T-helper 17 cell (primary cell): ENCODE measurements around the gene KRT7. TPM values are rescaled to one million over a fixed set of nuclear protein-coding genes. Genes with fewer than 3 reads are reported as not detected.

Experiments
- ATAC-seq: fragments of 150-1000 bp; cut with Tn5 transposase; 2 replicates; pipeline ENCODE4 v1.10.0; 2021; ENCODE audit warnings: mild to moderate bottlenecking, moderate library complexity
- DNase-seq, 3 donors: peaks; one replicate each; pipeline versions ENCODE4 v3.0.0 to v3.0.0-alpha.2; 2020 to 2021
- H3K9me3 ChIP-seq: one replicate; pipeline ENCODE4 v1.7.0; 2013; ENCODE audit warnings: low read length, mild to moderate bottlenecking; ENCODE audit not compliant: control insufficient read depth, poor library complexity, severe bottlenecking
- H3K27ac Mint-ChIP-seq: one replicate; pipeline ENCODE4 v1.8.0; 2022; ENCODE audit warnings: mild to moderate bottlenecking, moderate library complexity, mixed read lengths
- H3K27me3 Mint-ChIP-seq: one replicate; pipeline ENCODE4 v1.8.0; 2022; ENCODE audit warnings: mixed read lengths
- H3K36me3 Mint-ChIP-seq: one replicate; pipeline ENCODE4 v1.8.0; 2022; ENCODE audit warnings: low read depth, mixed read lengths
- H3K4me1 Mint-ChIP-seq: one replicate; pipeline ENCODE4 v1.8.0; 2022; ENCODE audit warnings: mild to moderate bottlenecking, mixed read lengths
- H3K4me3 Mint-ChIP-seq: one replicate; pipeline ENCODE4 v1.8.0; 2022; ENCODE audit warnings: mild to moderate bottlenecking, moderate library complexity, mixed read lengths
- total RNA-seq, 4 donors: library from RNA in 2 of 4; stranded (reverse) in 2 of 4; gene quantifications; one replicate each; pipeline ENCODE4 v1.2.3 and lab custom pipeline; 2022 to 2026

KRT7 gene
- total RNA-seq, 2 donors from 2014 or later, result 0.70 TPM; not detected in 1

DNA sequence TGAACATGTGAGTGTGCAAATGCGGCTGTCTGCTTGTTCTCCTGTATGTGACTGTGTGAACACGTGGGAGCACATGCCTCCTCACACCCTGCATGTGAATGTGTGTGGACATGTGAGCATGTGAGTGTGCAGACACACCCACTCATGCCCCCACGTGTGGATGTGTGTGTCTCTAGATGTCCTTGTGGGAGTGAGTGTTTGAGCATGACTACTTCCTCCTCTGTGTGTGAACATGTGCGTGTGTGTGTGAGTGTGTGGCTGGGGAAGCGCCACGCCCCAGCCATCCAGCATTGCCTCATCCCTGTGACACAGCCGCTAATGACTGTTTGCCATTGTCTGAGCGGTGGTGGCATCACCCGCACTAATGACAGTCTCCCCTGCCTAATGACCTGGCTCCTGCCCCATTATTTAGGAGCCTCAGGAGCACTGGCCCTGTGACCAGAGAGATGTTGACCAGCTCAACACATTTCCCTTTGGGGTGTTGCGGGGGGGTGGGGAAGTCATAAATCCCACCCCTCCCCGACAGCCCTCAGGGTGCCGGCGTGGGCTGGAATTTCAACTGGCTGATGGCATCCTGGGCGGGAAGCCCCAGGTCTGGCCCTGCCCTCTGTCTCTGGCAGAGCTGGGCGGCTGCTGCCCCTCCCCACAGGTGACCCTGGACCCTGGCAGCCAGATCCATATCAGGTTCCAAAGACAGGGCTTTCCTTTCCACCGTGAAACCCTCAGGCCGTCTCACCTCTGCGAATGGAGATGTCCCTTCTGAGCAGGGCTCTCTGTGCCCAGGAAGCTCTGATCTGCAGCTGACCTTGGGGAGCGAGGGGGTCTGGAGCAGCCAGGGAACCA lies 29.7 kb upstream of the KRT7 start:
- Mint-ChIP-seq H3K4me3 (no peak overlapping the region), H3K27ac (peak overlapping the region; percentile 51), H3K27me3 (peaks cover 68% of the 10 kb centered on the region), H3K4me1 (peaks cover 14% of the 10 kb centered on the region), H3K36me3 (peaks cover 5% of the 10 kb centered on the region)
- DNase-seq, result no peak
- no peaks in the 10 kb centered on the region for H3K9me3 ChIP-seq
- peak; percentile 63 for ATAC-seq

DNA sequence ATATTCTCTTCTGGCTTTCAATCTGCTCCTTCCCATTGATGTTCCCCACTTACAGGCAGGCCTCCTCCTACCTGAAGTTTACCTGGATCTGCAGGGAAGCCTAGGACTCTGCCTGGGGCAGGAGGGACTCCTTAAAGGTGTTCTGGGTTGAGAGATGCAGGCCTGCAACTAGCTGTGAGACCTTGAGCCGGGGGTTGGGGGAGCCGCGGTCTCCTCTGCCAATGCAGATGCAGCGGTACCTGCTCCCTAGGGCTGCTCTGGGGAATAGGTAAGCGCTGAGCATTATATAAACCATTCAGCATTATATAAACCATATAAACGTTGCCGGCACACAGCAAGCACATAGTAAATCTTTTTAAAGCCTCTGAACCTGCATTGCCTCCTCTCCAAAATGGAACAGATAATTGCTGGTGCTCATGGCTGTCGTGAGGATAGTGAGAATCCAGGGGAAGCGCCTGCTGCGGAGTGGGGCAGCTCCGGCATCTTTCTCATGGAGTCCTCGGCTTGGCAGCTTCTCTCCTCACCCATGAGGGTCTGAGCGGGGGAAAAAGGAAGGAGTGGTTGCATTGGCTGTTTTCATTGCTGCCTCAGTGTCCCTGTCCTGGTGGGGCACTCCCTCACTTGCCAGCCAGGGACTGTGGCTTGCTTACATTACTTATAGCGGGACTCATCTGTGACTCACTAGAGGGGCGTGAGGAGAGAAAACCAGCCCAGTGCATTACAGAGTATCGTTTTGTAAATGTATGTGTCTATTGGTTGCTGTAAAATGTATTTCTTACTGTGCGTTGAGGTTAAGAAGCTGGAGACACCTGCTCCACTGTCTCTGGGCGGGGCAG lies 28.7 kb upstream of the KRT7 start:
- Mint-ChIP-seq H3K4me3 (no peak overlapping the region), H3K4me1 (peaks cover 12% of the 10 kb centered on the region), H3K36me3 (peaks cover 5% of the 10 kb centered on the region), H3K27me3 (peaks cover 71% of the 10 kb centered on the region), H3K27ac (no peak overlapping the region)
- no peak for DNase-seq
- ATAC-seq, result no peak
- no peaks in the 10 kb centered on the region for H3K9me3 ChIP-seq

DNA sequence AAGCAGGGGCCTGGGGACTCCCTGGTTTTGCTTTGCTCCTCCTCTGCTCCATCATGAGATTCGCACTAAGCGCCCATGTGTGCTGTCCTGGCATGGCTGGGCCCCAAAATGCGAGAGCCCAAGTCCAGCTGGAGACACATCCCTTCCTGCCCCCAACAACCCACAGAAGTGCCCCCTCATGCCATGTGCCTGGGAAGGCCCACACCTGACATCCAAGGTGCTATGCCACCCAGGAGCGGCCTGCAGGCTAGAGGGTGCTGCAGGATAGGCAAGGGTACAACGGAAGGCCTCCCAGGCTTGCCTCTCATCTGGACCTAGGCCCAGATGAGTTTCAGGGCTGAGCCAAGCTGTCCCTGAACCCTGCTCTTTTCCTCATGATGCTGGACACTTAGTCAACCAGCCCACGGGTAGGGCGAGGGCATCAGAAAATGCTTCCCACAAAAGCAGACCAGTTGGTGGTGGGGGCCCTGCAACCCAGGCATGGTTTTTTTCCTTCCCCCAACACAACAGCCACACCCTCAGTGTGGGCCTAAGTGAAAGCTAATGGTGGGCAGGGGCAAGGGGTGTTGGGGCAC lies 28.0 kb upstream of the KRT7 start:
- no peaks in the 10 kb centered on the region for H3K9me3 ChIP-seq
- Mint-ChIP-seq H3K4me3 (no peak overlapping the region), H3K4me1 (peaks cover 12% of the 10 kb centered on the region), H3K27ac (no peak overlapping the region), H3K36me3 (peaks cover 5% of the 10 kb centered on the region), H3K27me3 (peaks cover 74% of the 10 kb centered on the region)
- no peak for ATAC-seq
- DNase-seq, result no peak

DNA sequence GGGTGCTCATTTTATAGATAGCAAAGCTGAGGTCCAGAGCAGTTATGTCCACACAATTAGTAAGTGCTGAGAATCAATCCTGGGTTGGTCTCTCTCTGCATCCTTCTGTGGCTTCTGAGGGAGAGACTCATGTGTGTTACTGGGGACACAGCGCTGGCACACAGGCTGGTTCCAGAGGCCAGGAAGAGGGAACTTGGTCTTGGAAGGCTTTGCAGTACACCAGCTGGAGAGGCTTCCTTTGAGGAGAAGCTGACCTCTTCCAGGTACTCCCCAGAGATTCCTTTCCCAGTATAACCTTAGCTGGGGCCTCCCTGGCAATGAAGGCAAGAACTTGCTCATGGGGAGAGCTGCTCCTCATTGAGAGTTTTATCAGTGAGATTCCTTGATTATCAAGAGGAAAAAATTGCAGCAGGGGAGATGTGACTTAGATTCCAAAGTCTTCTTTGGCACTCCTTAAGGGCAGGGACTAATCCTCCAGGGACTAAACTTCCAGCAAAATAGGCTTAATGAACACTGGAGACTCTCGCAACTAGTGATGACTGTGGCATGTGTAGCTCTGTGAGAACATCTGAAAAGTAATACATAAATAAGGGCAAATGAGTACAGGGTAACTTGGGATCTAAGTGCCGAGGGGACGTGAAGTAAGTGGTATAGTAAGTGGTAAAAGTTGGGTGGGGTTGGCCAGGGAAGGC lies 27.3 kb upstream of the KRT7 start:
- Mint-ChIP-seq H3K27me3 (peaks cover 71% of the 10 kb centered on the region), H3K36me3 (peaks cover 5% of the 10 kb centered on the region), H3K4me1 (peaks cover 12% of the 10 kb centered on the region), H3K27ac (no peak overlapping the region), H3K4me3 (no peak overlapping the region)
- no peaks in the 10 kb centered on the region for H3K9me3 ChIP-seq
- DNase-seq (no peak), ATAC-seq (no peak)

GRCh38 chr12:52206304-52207040 lies 26.6 kb upstream of the KRT7 start:
- no peak overlapping the region for H3K27ac Mint-ChIP-seq
- no peak for DNase-seq
- H3K4me3 Mint-ChIP-seq, result no peak overlapping the region
- ATAC-seq, result no peak
- H3K36me3 Mint-ChIP-seq, result peaks cover 4% of the 10 kb centered on the region
- peaks cover 12% of the 10 kb centered on the region for H3K4me1 Mint-ChIP-seq
- peaks cover 71% of the 10 kb centered on the region for H3K27me3 Mint-ChIP-seq
- H3K9me3 ChIP-seq, result no peaks in the 10 kb centered on the region

GRCh38 chr12:52207106-52207505 lies 25.9 kb upstream of the KRT7 start:
- ATAC-seq, result no peak
- H3K4me3 Mint-ChIP-seq, result no peak overlapping the region
- no peak overlapping the region for H3K27ac Mint-ChIP-seq
- H3K36me3 Mint-ChIP-seq, result peaks cover 3% of the 10 kb centered on the region
- H3K4me1 Mint-ChIP-seq, result peaks cover 12% of the 10 kb centered on the region
- no peaks in the 10 kb centered on the region for H3K9me3 ChIP-seq
- H3K27me3 Mint-ChIP-seq, result peaks cover 67% of the 10 kb centered on the region
- DNase-seq, result no peak

GRCh38 chr12:52207895-52208294 lies 25.1 kb upstream of the KRT7 start:
- Mint-ChIP-seq H3K4me1 (peaks cover 8% of the 10 kb centered on the region), H3K36me3 (peaks cover 2% of the 10 kb centered on the region), H3K27ac (no peak overlapping the region), H3K4me3 (no peak overlapping the region), H3K27me3 (peaks cover 64% of the 10 kb centered on the region)
- DNase-seq (no peak), ATAC-seq (no peak)
- H3K9me3 ChIP-seq, result no peaks in the 10 kb centered on the region

- ATAC-seq (no peak), DNase-seq (no peak)
- H3K27me3 Mint-ChIP-seq, result peaks cover 62% of the 10 kb centered on the region
- peaks cover 6% of the 10 kb centered on the region for H3K4me1 Mint-ChIP-seq
- no peaks in the 10 kb centered on the region for H3K36me3 Mint-ChIP-seq
- H3K9me3 ChIP-seq, result no peaks in the 10 kb centered on the region
- H3K27ac Mint-ChIP-seq, result no peak overlapping the region
- H3K4me3 Mint-ChIP-seq, result no peak overlapping the region
These were observed 24.4 kb upstream of the KRT7 start for GRCh38 chr12:52208424-52209165.

DNA sequence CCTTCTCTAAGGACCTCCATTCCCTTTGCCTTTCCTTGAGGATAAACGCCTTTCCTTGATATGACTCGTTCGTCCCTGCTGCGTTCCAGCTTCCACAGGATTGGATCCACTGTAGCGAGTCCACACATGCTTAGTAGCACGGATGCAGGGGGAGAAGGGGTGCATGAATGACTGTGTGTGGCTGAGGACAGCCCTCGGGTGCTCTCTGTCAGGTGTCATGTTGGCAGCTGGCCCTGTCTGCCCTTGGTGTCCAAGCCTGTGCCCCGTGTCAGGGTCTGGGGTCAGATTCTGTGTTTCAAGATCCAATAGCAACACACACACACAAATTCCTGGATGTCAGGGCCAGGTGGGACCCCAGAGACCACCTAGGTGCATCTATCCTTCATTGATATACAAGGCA lies 23.7 kb upstream of the KRT7 start:
- Mint-ChIP-seq H3K36me3 (no peaks in the 10 kb centered on the region), H3K4me3 (no peak overlapping the region), H3K27me3 (peaks cover 61% of the 10 kb centered on the region), H3K4me1 (peaks cover 10% of the 10 kb centered on the region), H3K27ac (peak overlapping the region; percentile 47)
- no peaks in the 10 kb centered on the region for H3K9me3 ChIP-seq
- ATAC-seq, result no peak
- no peak for DNase-seq

GRCh38 chr12:52210186-52210924 lies 22.7 kb upstream of the KRT7 start:
- ATAC-seq (no peak), DNase-seq (no peak)
- no peaks in the 10 kb centered on the region for H3K9me3 ChIP-seq
- H3K36me3 Mint-ChIP-seq, result no peaks in the 10 kb centered on the region
- peaks cover 13% of the 10 kb centered on the region for H3K4me1 Mint-ChIP-seq
- H3K4me3 Mint-ChIP-seq, result no peak overlapping the region
- H3K27ac Mint-ChIP-seq, result no peak overlapping the region
- peaks cover 62% of the 10 kb centered on the region for H3K27me3 Mint-ChIP-seq

- no peak overlapping the region for H3K4me3 Mint-ChIP-seq
- ATAC-seq, result no peak
- no peak overlapping the region for H3K27ac Mint-ChIP-seq
- DNase-seq, result no peak
- peaks cover 62% of the 10 kb centered on the region for H3K27me3 Mint-ChIP-seq
- no peaks in the 10 kb centered on the region for H3K9me3 ChIP-seq
- peaks cover 11% of the 10 kb centered on the region for H3K4me1 Mint-ChIP-seq
- no peaks in the 10 kb centered on the region for H3K36me3 Mint-ChIP-seq
These were observed 22.0 kb upstream of the KRT7 start for GRCh38 chr12:52210925-52211650.
